Liver (tissue), 2 donors: ENCODE data around the gene MED10.
"Not testable (repeated sequence)": the region's sequence is repeated elsewhere in the genome, so short reads cannot be mapped to it uniquely, and the experiment has no call there.

Experiments used
- CTCF ChIP-seq: fragments of 150-350 bp; IDR thresholded peaks from 2 replicates; pipeline ENCODE4 v1.5.1; 2017; ENCODE audit warnings: improper control_type of control experiment, low read depth, low read length; ENCODE audit not compliant: missing input control
- REST ChIP-seq: IDR thresholded peaks from 2 replicates; pipeline ENCODE4 v1.6.1; 2016; ENCODE audit warnings: antibody characterized with exemption, mild to moderate bottlenecking
- donor health status: healthy.

GRCh38 chr5:6357817-6358433, 20.4 kb downstream of the MED10 start:
- not testable (repeated sequence) for TF ChIP-seq CTCF, REST
